Activated CD8-positive, alpha-beta memory T cell treated with anti-CD3 and anti-CD28 coated beads for 4 hours (primary cell): ENCODE data around the gene USP51.
"Not testable (repeated sequence)": the region's sequence is repeated elsewhere in the genome, so short reads cannot be mapped to it uniquely, and the experiment has no call there.

Experiments used
- DNase-seq, 2 donors: peaks; one replicate each; pipeline ENCODE4 v3.0.0-alpha.2; 2020; ENCODE audit warnings: low read depth in 2 of 2

Gene USP51

GRCh38 chrX:55465108-55465507, 24.5 kb downstream of the USP51 start:
- DNase-seq, result not testable (repeated sequence)

- not testable (repeated sequence) for DNase-seq
Observed at GRCh38 chrX:55464050-55464449, 25.6 kb downstream of the USP51 start.

GRCh38 chrX:55459926-55460325, 29.7 kb downstream of the USP51 start:
- DNase-seq, result not testable (repeated sequence)

GRCh38 chrX:55459426-55459825, 30.2 kb downstream of the USP51 start:
- not testable (repeated sequence) for DNase-seq

- DNase-seq, result not testable (repeated sequence)
Observed at GRCh38 chrX:55455708-55456107, 33.9 kb downstream of the USP51 start.

DNA sequence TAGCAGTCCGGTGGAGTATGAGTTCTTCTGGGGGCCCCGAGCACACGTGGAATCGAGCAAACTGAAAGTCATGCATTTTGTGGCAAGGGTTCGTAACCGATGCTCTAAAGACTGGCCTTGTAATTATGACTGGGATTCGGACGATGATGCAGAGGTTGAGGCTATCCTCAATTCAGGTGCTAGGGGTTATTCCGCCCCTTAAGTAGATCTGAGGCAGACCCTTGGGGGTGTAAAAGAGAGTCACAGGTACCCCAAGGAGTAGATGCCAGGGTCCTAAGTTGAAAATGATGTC, 36.9 kb downstream of the USP51 start:
- DNase-seq, result no peak

- peak; percentile 56 to 60 for DNase-seq
Observed at GRCh38 chrX:55451990-55452832, 37.4 kb downstream of the USP51 start, which contains the start of gene MAGEH1. Gene MAGEH1, plus strand, starts transcription at chrX:55452127. Its CDS starts 248 bp downstream, at chrX:55452375.

- DNase-seq, result no peak
Observed at GRCh38 chrX:55451626-55451989, 38.0 kb downstream of the USP51 start.

DNA sequence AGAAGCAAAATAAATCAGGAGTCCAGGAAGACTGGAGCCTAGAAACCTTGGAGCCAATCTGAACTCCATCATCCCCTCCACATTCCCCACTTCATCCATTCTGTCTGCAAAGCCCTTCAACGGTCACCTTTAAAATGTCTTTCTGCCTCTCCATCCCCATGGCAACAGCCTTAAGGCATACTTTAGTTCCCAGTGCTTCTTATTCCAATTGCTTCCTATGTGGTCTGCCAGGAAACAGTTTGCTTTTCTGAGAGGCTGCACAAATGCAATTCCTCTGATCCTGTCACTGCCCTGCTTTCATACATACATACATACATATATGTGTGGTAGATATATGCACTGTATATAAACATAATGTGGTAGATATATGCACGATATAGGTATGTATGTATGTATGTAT, 38.5 kb downstream of the USP51 start:
- DNase-seq, result no peak

- no peak for DNase-seq
Observed at GRCh38 chrX:55450259-55450658, 39.4 kb downstream of the USP51 start.

GRCh38 chrX:55443468-55443867, 46.2 kb downstream of the USP51 start:
- not testable (repeated sequence) for DNase-seq
